Fibroblast of peridontal ligament (primary cell): Measurements from ENCODE around the gene ALS2.
"Not testable (repeated sequence)": the region's sequence is repeated elsewhere in the genome, so short reads cannot be mapped to it uniquely, and the experiment has no call there.

Experiments
- DNase-seq: peaks from one replicate; pipeline ENCODE4 v3.0.0-alpha.2; 2010; ENCODE audit errors: extremely low read depth

ALS2 gene

GRCh38 chr2:201674794-201675193 lies 105.9 kb downstream of the ALS2 start:
- no peak for DNase-seq

GRCh38 chr2:201674298-201674697 lies 106.4 kb downstream of the ALS2 start:
- DNase-seq, result no peak

DNA sequence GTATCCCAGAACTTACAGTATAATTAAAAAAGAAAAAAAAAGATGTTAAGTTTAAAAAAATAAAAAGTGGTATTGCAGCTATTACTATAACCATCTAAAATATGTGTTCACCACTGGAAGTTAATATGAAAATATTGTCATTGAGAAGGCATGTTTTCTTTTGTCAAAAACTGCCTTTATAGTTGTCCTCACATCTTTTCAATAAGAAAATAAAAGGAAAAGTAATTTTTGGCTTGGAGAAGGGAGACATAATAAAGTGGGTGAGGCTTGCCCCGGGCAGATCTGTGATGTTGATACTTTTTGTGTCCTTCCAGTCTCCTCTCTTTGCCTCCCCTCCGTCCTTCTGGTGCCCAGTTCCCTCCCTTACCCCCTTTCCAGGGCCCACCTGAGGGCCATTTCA lies 107.2 kb downstream of the ALS2 start:
- no peak for DNase-seq

DNA sequence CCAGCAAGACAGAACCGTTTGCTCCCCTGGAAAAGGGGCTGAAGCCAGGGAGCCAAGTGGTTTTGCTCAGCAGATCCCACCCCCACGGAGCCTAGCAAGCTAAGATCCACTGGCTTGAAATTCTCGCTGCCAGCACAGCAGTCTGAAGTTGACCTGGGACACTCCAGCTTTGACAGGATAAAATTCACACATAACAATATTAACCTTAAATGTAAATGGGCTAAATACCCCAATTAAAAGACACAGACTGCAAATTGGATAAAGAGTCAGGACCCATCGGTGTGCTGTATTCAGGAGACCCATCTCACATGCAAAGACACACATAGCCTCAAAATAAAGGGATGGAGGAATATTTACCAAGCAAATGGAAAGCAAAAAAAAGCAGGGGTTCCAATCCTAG lies 109.5 kb downstream of the ALS2 start:
- not testable (repeated sequence) for DNase-seq

DNA sequence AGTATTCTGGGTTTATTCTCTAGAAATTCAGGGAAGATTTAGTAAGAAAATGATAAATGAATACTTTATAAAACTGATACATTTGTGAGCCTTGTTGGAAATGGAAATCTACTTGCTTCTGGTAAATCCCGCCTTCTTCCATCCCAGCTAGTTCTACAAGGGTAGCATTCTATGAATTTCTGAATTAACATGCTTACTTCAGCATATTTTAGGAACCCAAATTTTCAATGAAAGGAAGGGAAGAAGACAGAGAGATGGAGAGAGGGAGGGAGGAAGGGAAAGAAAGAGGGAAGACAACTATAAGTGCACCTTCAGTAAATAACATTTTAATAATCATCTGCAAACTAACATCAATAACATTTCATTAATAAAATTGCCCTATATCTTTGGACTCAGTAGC lies 110.9 kb downstream of the ALS2 start:
- no peak for DNase-seq

- no peak for DNase-seq
These were observed 112.3 kb downstream of the ALS2 start for GRCh38 chr2:201668402-201668910.

DNA sequence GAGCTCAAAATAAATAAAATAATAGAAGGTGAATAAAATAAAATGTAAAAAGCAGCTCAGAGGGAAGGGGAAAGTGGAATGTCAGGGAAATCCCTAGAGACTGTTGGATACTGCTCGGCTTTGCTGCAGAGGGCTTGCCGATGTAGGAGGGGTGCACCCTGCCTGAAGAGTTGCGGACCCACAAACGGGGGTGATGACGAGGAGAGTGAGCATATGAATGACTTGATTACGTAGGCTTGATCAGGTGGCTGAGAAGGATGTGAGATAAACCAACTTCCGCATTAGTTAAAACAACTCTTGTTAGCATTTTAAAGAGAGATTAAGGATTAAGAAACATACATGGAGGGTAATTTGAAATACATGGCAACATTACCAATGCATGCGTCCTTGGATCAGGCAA lies 116.4 kb downstream of the ALS2 start:
- DNase-seq, result no peak

DNA sequence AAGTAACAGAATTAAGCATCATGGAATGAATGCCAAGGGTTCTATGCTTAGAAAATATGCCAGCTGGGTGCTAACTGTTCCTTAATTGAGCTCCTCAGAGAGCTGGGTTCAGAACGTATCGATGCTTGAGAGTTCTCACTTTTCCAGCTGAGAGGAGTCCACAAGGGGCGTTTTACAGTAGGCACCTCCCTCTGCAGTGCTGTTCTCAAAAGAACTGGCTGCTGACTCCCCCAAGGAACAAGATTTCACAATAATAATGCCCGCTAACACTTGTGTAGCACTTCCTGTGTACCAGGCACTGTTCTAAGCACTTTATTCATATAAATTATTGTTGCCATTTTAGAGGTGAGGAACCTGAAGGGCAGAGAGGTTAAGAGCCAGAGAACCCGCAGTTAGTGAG lies 119.4 kb downstream of the ALS2 start:
- DNase-seq, result no peak

DNA sequence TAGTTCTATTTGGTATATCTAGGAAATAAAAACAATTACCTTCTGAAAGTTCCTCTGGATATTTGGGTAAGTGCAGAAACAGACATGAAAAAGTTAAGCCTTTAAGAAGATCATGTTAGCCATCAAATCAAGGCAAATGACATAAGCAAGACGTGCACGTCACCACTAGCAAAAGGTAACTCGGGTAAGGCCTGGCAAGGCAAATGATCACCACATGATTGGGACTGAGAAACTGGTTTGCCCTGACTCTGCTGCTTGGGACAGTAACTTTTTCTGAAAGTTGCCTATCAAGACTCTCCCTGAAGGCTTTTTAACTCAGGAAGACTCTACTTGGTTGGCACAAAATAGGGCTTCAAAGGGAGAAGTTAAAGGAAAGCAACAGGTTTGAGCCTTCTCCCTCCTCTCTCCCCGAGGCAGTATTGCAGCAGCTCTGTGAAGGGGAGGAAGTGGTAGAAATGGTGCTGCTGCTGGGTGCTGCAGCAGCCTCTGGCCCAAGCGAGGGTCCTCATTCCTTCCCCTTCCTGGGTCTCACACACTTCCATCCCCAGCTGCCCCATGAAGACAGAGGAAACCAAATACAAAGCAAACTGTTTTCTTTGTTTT lies 120.3 kb downstream of the ALS2 start:
- DNase-seq, result no peak

DNA sequence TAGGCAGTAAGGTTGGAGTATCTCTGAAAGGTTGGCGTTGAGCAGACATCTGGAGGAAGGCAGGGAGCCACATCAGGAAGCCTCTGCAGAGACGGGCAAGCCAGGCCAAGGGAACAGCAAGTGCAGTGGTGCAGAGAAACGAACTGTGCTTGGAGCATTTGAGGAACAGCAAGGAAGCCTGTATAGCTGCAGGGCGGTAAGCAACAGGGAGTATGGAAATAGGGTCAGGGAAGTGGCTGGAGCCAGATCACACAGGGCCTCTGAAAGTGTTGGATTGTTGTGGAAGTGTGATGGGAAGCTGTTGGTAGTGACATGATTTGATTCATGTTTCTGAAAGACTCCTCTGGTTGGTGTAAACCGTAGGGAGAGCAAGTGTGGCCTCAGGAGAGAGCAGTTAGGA lies 124.0 kb downstream of the ALS2 start:
- no peak for DNase-seq

GRCh38 chr2:201656102-201656501 lies 124.6 kb downstream of the ALS2 start:
- DNase-seq, result no peak

DNA sequence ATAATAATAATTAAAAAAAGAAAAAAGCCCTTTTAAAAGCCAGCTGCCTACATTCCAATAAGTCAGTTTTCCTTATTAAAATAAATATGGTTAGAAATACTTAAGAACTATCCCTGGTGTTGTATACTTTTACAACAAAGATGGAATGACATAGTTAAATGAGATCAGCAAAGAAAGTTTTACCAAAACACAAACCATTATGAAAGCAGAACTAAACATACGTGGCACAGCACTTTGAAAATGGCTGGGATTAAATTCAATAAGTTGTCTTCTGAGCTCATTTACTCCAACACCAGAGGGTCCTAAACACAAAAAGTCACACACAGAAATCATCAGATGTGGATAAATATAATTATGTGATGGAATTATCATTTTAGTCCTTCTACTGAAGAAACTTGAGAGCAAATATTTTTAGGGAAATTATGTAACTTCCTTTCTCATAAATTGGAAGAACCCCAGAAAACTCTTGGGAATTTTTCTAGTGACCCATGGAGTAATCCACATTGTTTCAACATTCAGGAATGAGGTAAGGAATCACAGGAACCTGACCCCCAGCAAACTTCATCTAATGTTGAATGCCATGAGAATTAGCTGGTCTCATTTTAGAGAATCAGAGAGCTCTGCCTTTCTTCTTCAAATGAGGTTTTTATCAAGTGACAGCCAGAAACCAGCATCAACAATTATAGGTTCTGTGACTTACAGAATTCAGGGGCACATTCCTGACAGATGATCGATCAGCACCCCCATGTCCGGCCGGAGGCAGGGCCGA lies 125.9 kb downstream of the ALS2 start:
- peak; percentile 94 for DNase-seq

DNA sequence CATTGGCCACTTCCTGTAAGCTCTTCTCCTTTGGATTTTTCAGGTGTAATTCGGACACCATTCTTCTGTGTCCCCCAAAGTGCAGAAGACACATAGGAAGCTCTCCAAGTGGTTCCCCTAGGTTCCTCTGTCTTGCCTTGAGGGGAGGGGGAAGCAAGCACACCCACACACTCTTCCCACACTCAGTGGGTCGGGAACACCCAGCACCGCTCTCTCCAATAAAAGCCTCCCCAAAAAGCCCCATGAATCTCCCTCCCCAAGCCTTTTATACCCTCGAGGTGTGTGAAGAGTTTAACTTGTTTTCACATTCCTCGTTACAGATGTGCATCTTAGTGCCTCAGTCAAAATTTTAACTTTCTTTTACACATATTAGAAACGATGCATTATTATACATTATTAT lies 127.5 kb downstream of the ALS2 start:
- no peak for DNase-seq
